Sigmoid colon (tissue), 7 donors: ENCODE data around the gene MDGA2. TPM values are rescaled to one million over a fixed set of nuclear protein-coding genes. Genes with fewer than 3 reads are reported as not detected.
"Not testable (repeated sequence)": the region's sequence is repeated elsewhere in the genome, so short reads cannot be mapped to it uniquely, and the experiment has no call there.

Experiments
- DNase-seq: peaks from one replicate; pipeline ENCODE4 v3.0.0-alpha.2; 2019
- H3K27ac ChIP-seq, 4 donors: fragments of 200-600 bp; sonication (generic); one replicate each; pipeline ENCODE4 v1.5.1; 2016 to 2019; ENCODE audit warnings: mild to moderate bottlenecking in 1 of 4
- H3K27me3 ChIP-seq, 3 donors: fragments of 200-600 bp; sonication (generic); one replicate each; pipeline ENCODE4 v1.5.1; 2019; ENCODE audit warnings: mild to moderate bottlenecking in 1 of 3
- H3K36me3 ChIP-seq, 4 donors: fragments of 200-600 bp; sonication (generic); one replicate each; pipeline ENCODE4 v1.5.1; 2016 to 2019
- H3K4me1 ChIP-seq, 4 donors: fragments of 200-600 bp; sonication (generic); one replicate each; pipeline ENCODE4 v1.5.1; 2017 to 2019
- H3K4me3 ChIP-seq, 4 donors: fragments of 200-600 bp; sonication (generic); one replicate each; pipeline ENCODE4 v1.5.1; 2017 to 2019; ENCODE audit warnings: mild to moderate bottlenecking in 2 of 4, moderate library complexity in 1 of 4
- H3K9me3 ChIP-seq, 4 donors: fragments of 200-600 bp in 3 of 4; sonication (generic) in 3 of 4; one replicate each; pipeline versions ENCODE4 v1.5.1 to v1.6.1; 2013 to 2019
- CTCF ChIP-seq, 4 experiments: fragments of 450-650 bp in 3 of 4; fragments of 200-600 bp in 1 of 4; IDR thresholded peaks; one replicate each; pipeline ENCODE4 v1.5.1; 2016 to 2019; ENCODE audit warnings: antibody characterized with exemption in 4 of 4, mild to moderate bottlenecking in 3 of 4, moderate library complexity in 2 of 4
- EP300 ChIP-seq, 4 donors: sonication (generic); formaldehyde crosslinking; IDR thresholded peaks; one replicate each; pipeline ENCODE4 v1.6.1; 2017; ENCODE audit warnings: antibody characterized with exemption in 4 of 4
- POLR2A ChIP-seq, 2 donors: fragments of 450-650 bp; IDR thresholded peaks; one replicate each; pipeline ENCODE4 v1.6.1; 2016; ENCODE audit warnings: antibody characterized with exemption in 2 of 2, mild to moderate bottlenecking in 2 of 2, moderate library complexity in 2 of 2
- POLR2AphosphoS5 ChIP-seq, 4 donors: sonication (generic); formaldehyde crosslinking; IDR thresholded peaks; one replicate each; pipeline ENCODE4 v1.6.1; 2017; ENCODE audit warnings: antibody characterized with exemption in 4 of 4
- WGBS, 2 donors: extraction: QIAGEN DNeasy Blood & Tissue Kit; methylation state at CpG; one replicate each; pipeline ENCODE4 v1.1.7; 2013; 5-methylcytosine and 5-hydroxymethylcytosine counted together
- intact Hi-C: fragments of 100-400 bp; cut with DNase I; formaldehyde crosslinking; loops from one replicate; pipeline ENCODE4 v1.15.1; 2023
- polyA plus RNA-seq, 3 donors: library from polyadenylated mRNA; stranded (reverse); fragments of 200-250 nt; gene quantifications; one replicate each; pipeline ENCODE4 v1.2.3, GENCODE V29; 2013
- total RNA-seq, 4 donors: library from RNA; depleted of rRNA; stranded (reverse); fragments of >200 nt; gene quantifications; one replicate each; pipeline ENCODE4 v1.1.0, GENCODE V29; 2016
- donor health status: healthy with polysubstance abuse.
- donor health status: Bipolar disorder and iron deficiency.
- donor health status: healthy.

MDGA2 gene
- total and polyA plus RNA-seq, 7 donors: under 0.01 to 1.2 (median 0.33) TPM; not detected in 2

GRCh38 chr14:47191700-47192099 lies 483.7 kb downstream of the MDGA2 start:
- H3K36me3 ChIP-seq: no peaks in the 10 kb centered on the region
- H3K9me3 ChIP-seq: no peaks in the 10 kb centered on the region
- H3K27ac ChIP-seq: no peak overlapping the region
- WGBS, 2 donors: 89 to 91% methylated on average over 2 of the region's 2 CpGs
- intact Hi-C loops: no loop called here
- DNase-seq: no peak
- no peak overlapping the region for H3K4me3 ChIP-seq
- H3K4me1 ChIP-seq: no peaks in the 10 kb centered on the region
- TF ChIP-seq CTCF (IDR thresholded peaks at IDR 0.05) (no peak), POLR2A (IDR thresholded peaks at IDR 0.05) (no peak), EP300 (IDR thresholded peaks at IDR 0.05) (no peak), POLR2AphosphoS5 (IDR thresholded peaks at IDR 0.05) (no peak)
- H3K27me3 ChIP-seq: no peaks in the 10 kb centered on the region

DNA sequence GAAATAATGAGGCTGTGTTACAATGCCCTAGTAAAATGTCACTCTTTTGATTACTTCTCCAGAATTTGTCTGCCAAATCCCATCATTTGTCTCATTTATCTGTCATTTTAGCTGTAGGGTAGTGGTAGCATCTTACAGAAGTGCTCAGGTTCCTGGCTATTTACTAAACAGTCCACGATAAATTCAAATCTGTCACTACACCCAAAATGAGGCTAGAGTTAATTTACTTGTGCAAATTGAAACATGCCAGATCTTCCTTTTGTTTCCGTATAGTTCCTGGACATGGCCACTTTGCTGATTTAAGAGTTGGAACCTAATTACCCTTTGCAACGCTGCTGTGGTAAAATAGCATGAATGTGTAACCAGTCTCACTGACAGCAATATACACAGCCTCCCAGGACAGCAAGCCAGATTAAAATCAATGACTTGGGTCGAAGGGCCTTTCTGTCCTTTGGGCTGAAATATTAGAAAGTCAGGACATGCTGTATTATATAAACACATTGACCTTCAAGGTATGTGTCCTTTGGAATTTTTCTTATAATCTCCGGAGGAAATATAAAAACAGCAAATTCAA lies 485.4 kb downstream of the MDGA2 start:
- no peaks in the 10 kb centered on the region for H3K36me3 ChIP-seq
- H3K4me3 ChIP-seq: no peak overlapping the region
- H3K27ac ChIP-seq: no peak overlapping the region
- H3K9me3 ChIP-seq: no peaks in the 10 kb centered on the region
- no peak for DNase-seq
- TF ChIP-seq EP300 (IDR thresholded peaks at IDR 0.05): no peak
- TF ChIP-seq POLR2A (IDR thresholded peaks at IDR 0.05): no peak
- TF ChIP-seq POLR2AphosphoS5 (IDR thresholded peaks at IDR 0.05): no peak
- TF ChIP-seq CTCF (IDR thresholded peaks at IDR 0.05): no peak
- WGBS, 2 donors: 48 to 71% methylated on average over 5 of the region's 5 CpGs
- intact Hi-C loops: no loop called here
- H3K27me3 ChIP-seq: no peaks in the 10 kb centered on the region
- no peaks in the 10 kb centered on the region for H3K4me1 ChIP-seq

DNA sequence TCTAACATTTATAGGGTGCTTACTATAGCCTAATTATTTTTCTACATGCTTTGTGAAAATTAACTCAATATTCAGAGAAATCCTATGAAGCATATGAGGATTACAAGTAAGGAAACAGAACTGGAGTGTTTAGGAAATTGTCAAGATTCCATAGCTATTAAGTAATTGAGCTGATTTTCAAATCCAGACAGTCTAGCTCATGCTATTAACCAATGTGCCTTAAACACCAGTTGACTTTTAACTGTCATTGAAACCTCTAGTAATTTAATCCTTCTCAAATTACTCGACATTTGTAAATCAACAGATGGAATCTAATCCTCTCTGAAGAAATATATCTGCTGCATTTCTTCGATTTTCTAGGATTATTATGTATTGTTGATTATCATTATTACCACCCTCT lies 488.9 kb downstream of the MDGA2 start:
- TF ChIP-seq POLR2A (IDR thresholded peaks at IDR 0.05) (no peak), EP300 (IDR thresholded peaks at IDR 0.05) (no peak), CTCF (IDR thresholded peaks at IDR 0.05) (no peak), POLR2AphosphoS5 (IDR thresholded peaks at IDR 0.05) (no peak)
- no peak for DNase-seq

GRCh38 chr14:47179906-47180305 lies 495.5 kb downstream of the MDGA2 start:
- no peak for DNase-seq

More for the DNA sequence above, 488.9 kb downstream of the MDGA2 start:
- 67 to 71% methylated on average over 2 of the region's 2 CpGs for WGBS, 2 donors
- no peak overlapping the region for H3K27ac ChIP-seq
- no peaks in the 10 kb centered on the region for H3K4me1 ChIP-seq
- no peaks in the 10 kb centered on the region for H3K9me3 ChIP-seq
- intact Hi-C loops: no loop called here
- H3K4me3 ChIP-seq: no peak overlapping the region
- no peaks in the 10 kb centered on the region for H3K27me3 ChIP-seq
- H3K36me3 ChIP-seq: no peaks in the 10 kb centered on the region

GRCh38 chr14:47171896-47172295 lies 503.5 kb downstream of the MDGA2 start:
- 90 to 94% methylated on average over 10 of the region's 10 CpGs for WGBS, 2 donors
- DNase-seq, H3K27ac ChIP-seq, intact Hi-C loops, H3K4me1 ChIP-seq, H3K36me3 ChIP-seq, H3K4me3 ChIP-seq, H3K9me3 ChIP-seq, H3K27me3 ChIP-seq: not testable (repeated sequence)

More at GRCh38 chr14:47179906-47180305, 495.5 kb downstream of the MDGA2 start:
- Histone ChIP-seq H3K36me3 (no peaks in the 10 kb centered on the region), H3K27me3 (no peaks in the 10 kb centered on the region), H3K4me1 (no peaks in the 10 kb centered on the region), H3K4me3 (no peak overlapping the region), H3K9me3 (no peaks in the 10 kb centered on the region), H3K27ac (no peak overlapping the region)
- intact Hi-C loops: no loop called here
- TF ChIP-seq POLR2A (IDR thresholded peaks at IDR 0.05): no peak
- TF ChIP-seq EP300 (IDR thresholded peaks at IDR 0.05): no peak
- no peak for TF ChIP-seq POLR2AphosphoS5 (IDR thresholded peaks at IDR 0.05)
- no peak for TF ChIP-seq CTCF (IDR thresholded peaks at IDR 0.05)
- 86 to 91% methylated on average over 1 of the region's 1 CpG for WGBS, 2 donors
